Endodermal cell (in vitro differentiated cells): ENCODE results near the gene AFF2. TPM values are rescaled to one million over a fixed set of nuclear protein-coding genes. Genes with fewer than 3 reads are reported as not detected.

ENCODE experiments used
- DNase-seq: peaks from one replicate; pipeline ENCODE4 v3.0.0-alpha.2; 2017
- H3K27ac ChIP-seq: 2 replicates; pipeline ENCODE4 v1.5.1; 2013; ENCODE audit warnings: mild to moderate bottlenecking, low read depth, low read length, moderate library complexity
- H3K27me3 ChIP-seq: 2 replicates; pipeline ENCODE4 v1.6.1; 2013; ENCODE audit warnings: mild to moderate bottlenecking, low read length, moderate library complexity; ENCODE audit not compliant: insufficient read depth, control insufficient read depth, poor library complexity, severe bottlenecking
- H3K36me3 ChIP-seq: 2 replicates; pipeline ENCODE4 v1.7.0; 2013; ENCODE audit warnings: mild to moderate bottlenecking, low read length, moderate library complexity; ENCODE audit not compliant: control insufficient read depth, insufficient read depth
- H3K4me1 ChIP-seq: one replicate; pipeline ENCODE4 v1.7.0; 2013; ENCODE audit warnings: low read length; ENCODE audit not compliant: control insufficient read depth, insufficient read depth
- H3K4me3 ChIP-seq: 2 replicates; pipeline ENCODE4 v1.5.1; 2013; ENCODE audit warnings: mild to moderate bottlenecking, low read length, moderate library complexity
- H3K9ac ChIP-seq: 2 replicates; pipeline ENCODE4 v1.6.1; 2013; ENCODE audit warnings: mild to moderate bottlenecking, low read length, moderate library complexity; ENCODE audit not compliant: poor library complexity, severe bottlenecking; ENCODE audit errors: extremely low read depth
- H3K9me3 ChIP-seq: 2 replicates; pipeline ENCODE4 v1.6.1; 2013; ENCODE audit warnings: mild to moderate bottlenecking, low read length, moderate library complexity; ENCODE audit not compliant: control insufficient read depth
- H3K27ac Mint-ChIP-seq: 2 replicates; pipeline ENCODE4 v1.8.0; 2020; ENCODE audit warnings: mixed read lengths
- H3K27me3 Mint-ChIP-seq: 2 replicates; pipeline ENCODE4 v1.8.0; 2021; ENCODE audit warnings: mild to moderate bottlenecking, mixed read lengths; ENCODE audit not compliant: insufficient read depth
- H3K36me3 Mint-ChIP-seq: 2 replicates; pipeline ENCODE4 v1.8.0; 2020; ENCODE audit warnings: low read depth, mixed read lengths
- H3K4me1 Mint-ChIP-seq: 2 replicates; pipeline ENCODE4 v1.8.0; 2020; ENCODE audit warnings: mixed read lengths
- H3K4me3 Mint-ChIP-seq: 2 replicates; pipeline ENCODE4 v1.8.0; 2020; ENCODE audit warnings: mild to moderate bottlenecking, moderate library complexity, mixed read lengths
- H3K9me3 Mint-ChIP-seq: 2 replicates; pipeline ENCODE4 v1.8.0; 2020; ENCODE audit warnings: mild to moderate bottlenecking, mixed read lengths
- CTCF ChIP-seq: fragments of 200-600 bp; sonication (generic); conservative IDR thresholded peaks from 2 replicates; pipeline ENCODE4 v1.5.0; 2021; ENCODE audit warnings: antibody characterized with exemption, mild to moderate bottlenecking
- WGBS, 2 experiments: methylation state at CpG; one replicate each; pipeline versions ENCODE4 v1.1.5 to v1.1.7; 2013; ENCODE audit warnings: missing lambda C conversion rate in 2 of 2, mixed read lengths in 1 of 2; ENCODE audit not compliant: insufficient coverage in 1 of 2, insufficient read length in 1 of 2; 5-methylcytosine and 5-hydroxymethylcytosine counted together
- total RNA-seq, 2 donors: library from RNA; stranded (reverse); fragmentation: NEBNext Ultra II Directional in 1 of 2; extraction: Animal tissue kit (Norgen Biotek cat#: 25700) in 1 of 2; gene quantifications; 2 replicates in 1 of 2; 3 replicates in 1 of 2; pipeline ENCODE4 v1.2.1, GENCODE V29; 2021

Gene AFF2
- total RNA-seq, 2 donors from 2014 or later = 3.7 to 5.6 TPM

GRCh38 chrX:148700021-148700420 is 199.6 kb downstream of the AFF2 start:
- Histone ChIP-seq H3K4me3 (no peak overlapping the region), H3K27ac (no peak overlapping the region), H3K9ac (no peak overlapping the region), H3K9me3 (no peaks in the 10 kb centered on the region), H3K27me3 (no peaks in the 10 kb centered on the region), H3K36me3 (no peaks in the 10 kb centered on the region), H3K4me1 (no peaks in the 10 kb centered on the region)
- H3K27me3 Mint-ChIP-seq = no peaks in the 10 kb centered on the region
- H3K4me1 Mint-ChIP-seq = no peaks in the 10 kb centered on the region
- WGBS, 2 experiments = 84% methylated on average over 2 of the region's 2 CpGs; no CpG with 5 or more reads in 1 of the 2 experiments
- no peaks in the 10 kb centered on the region for H3K36me3 Mint-ChIP-seq
- no peak for DNase-seq
- H3K27ac Mint-ChIP-seq = no peak overlapping the region
- H3K9me3 Mint-ChIP-seq = peaks cover 27% of the 10 kb centered on the region
- TF ChIP-seq CTCF = no peak
- H3K4me3 Mint-ChIP-seq = no peak overlapping the region

- no peaks in the 10 kb centered on the region for H3K27me3 ChIP-seq
- no peak overlapping the region for H3K27ac ChIP-seq
- peaks cover 20% of the 10 kb centered on the region for H3K9me3 Mint-ChIP-seq
- H3K4me3 ChIP-seq = no peak overlapping the region
- no peak for DNase-seq
- no peaks in the 10 kb centered on the region for H3K36me3 ChIP-seq
- H3K27ac Mint-ChIP-seq = no peak overlapping the region
- no peaks in the 10 kb centered on the region for H3K9me3 ChIP-seq
- H3K4me3 Mint-ChIP-seq = no peak overlapping the region
- no peaks in the 10 kb centered on the region for H3K36me3 Mint-ChIP-seq
- no peak overlapping the region for H3K9ac ChIP-seq
- no peaks in the 10 kb centered on the region for H3K27me3 Mint-ChIP-seq
- no peaks in the 10 kb centered on the region for H3K4me1 ChIP-seq
- TF ChIP-seq CTCF = no peak
- H3K4me1 Mint-ChIP-seq = no peaks in the 10 kb centered on the region
Observed at GRCh38 chrX:148713981-148714380, 213.6 kb downstream of the AFF2 start.

GRCh38 chrX:148715361-148715760 is 214.9 kb downstream of the AFF2 start:
- Histone ChIP-seq H3K4me1 (no peaks in the 10 kb centered on the region), H3K9me3 (no peaks in the 10 kb centered on the region), H3K4me3 (no peak overlapping the region), H3K27me3 (no peaks in the 10 kb centered on the region), H3K27ac (no peak overlapping the region), H3K36me3 (no peaks in the 10 kb centered on the region), H3K9ac (no peak overlapping the region)
- no peaks in the 10 kb centered on the region for H3K27me3 Mint-ChIP-seq
- H3K27ac Mint-ChIP-seq = no peak overlapping the region
- H3K9me3 Mint-ChIP-seq = peaks cover 20% of the 10 kb centered on the region
- no peaks in the 10 kb centered on the region for H3K4me1 Mint-ChIP-seq
- H3K4me3 Mint-ChIP-seq = no peak overlapping the region
- TF ChIP-seq CTCF = no peak
- no peak for DNase-seq
- 89% methylated on average over 4 of the region's 4 CpGs; no CpG with 5 or more reads in 1 of the 2 experiments for WGBS, 2 experiments
- H3K36me3 Mint-ChIP-seq = no peaks in the 10 kb centered on the region
